GM19238 (cell line): ENCODE results near the gene WDR54.
"Not testable (repeated sequence)": the region's sequence is repeated elsewhere in the genome, so short reads cannot be mapped to it uniquely, and the experiment has no call there.

Experiments
- DNase-seq: peaks from one replicate; pipeline ENCODE4 v3.0.0; 2011; ENCODE audit warnings: low spot score; ENCODE audit not compliant: insufficient read length

The WDR54 gene

GRCh38 chr2:74454654-74455511 lies 33.4 kb downstream of the WDR54 start, which contains the start of gene INO80B:
TSS of gene INO80B (plus strand) at chr2:74455087. CDS start at chr2:74455117, 30 bp downstream.
- DNase-seq = peak; percentile 74

DNA sequence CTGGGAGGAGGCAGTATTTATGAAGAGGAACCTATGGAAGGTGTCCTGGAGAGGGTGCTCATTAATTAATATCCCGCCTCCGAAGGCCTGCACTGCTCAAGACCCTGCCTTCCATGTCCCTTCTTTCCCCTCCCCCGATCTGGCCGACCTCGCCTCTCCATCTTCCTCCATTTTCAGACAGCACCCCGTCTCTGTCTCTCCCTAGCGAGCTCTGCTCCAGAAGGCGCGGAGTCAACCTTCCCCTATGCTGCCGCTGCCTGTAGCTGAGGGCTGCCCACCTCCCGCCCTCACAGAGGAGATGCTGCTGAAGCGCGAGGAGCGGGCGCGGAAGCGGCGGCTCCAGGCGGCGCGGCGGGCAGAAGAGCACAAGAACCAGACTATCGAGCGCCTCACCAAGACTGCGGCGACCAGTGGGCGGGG lies 35.6 kb downstream of the WDR54 start:
- no peak for DNase-seq

DNA sequence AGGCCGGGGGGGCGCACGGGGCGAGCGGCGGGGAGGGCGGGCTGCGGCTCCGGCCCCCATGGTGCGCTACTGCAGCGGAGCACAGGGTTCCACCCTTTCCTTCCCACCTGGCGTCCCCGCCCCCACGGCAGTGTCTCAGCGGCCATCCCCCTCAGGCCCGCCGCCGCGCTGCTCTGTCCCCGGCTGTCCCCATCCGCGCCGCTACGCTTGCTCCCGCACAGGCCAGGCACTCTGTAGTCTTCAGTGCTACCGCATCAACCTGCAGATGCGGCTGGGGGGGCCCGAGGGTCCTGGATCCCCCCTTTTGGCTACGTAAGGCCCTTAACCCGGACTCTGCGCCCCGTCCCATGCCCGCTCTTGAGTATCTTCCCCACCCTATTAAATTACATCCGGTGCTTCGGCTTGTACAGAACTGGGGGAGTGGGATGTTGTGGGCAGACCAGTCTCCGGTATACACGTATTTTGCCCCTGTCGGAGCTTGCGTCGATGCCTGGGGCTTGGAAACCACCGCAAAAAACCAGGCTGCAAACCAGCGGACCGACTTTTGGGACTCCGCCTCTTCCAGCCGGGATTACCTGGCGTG lies 36.1 kb downstream of the WDR54 start:
- DNase-seq = peak; percentile 37

GRCh38 chr2:74458132-74458937 lies 36.8 kb downstream of the WDR54 start, which contains the start of gene WBP1:
TSS of gene WBP1 (plus strand) at chr2:74458438. CDS start at chr2:74458603, 165 bp downstream.
- DNase-seq = peak; percentile 91

- DNase-seq = no peak
These were observed 37.4 kb downstream of the WDR54 start for GRCh38 chr2:74458938-74459363.

- DNase-seq = not testable (repeated sequence)
These were observed 38.1 kb downstream of the WDR54 start for GRCh38 chr2:74459503-74460118.

DNA sequence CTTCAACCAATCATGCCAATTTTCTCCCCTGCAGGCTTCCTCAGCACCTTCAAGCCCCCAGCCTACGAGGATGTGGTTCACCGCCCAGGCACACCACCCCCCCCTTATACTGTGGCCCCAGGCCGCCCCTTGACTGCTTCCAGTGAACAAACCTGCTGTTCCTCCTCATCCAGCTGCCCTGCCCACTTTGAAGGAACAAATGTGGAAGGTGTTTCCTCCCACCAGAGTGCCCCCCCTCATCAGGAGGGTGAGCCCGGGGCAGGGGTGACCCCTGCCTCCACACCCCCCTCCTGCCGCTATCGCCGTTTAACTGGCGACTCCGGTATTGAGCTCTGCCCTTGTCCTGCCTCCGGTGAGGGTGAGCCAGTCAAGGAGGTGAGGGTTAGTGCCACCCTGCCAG lies 38.7 kb downstream of the WDR54 start:
- not testable (repeated sequence) for DNase-seq

DNA sequence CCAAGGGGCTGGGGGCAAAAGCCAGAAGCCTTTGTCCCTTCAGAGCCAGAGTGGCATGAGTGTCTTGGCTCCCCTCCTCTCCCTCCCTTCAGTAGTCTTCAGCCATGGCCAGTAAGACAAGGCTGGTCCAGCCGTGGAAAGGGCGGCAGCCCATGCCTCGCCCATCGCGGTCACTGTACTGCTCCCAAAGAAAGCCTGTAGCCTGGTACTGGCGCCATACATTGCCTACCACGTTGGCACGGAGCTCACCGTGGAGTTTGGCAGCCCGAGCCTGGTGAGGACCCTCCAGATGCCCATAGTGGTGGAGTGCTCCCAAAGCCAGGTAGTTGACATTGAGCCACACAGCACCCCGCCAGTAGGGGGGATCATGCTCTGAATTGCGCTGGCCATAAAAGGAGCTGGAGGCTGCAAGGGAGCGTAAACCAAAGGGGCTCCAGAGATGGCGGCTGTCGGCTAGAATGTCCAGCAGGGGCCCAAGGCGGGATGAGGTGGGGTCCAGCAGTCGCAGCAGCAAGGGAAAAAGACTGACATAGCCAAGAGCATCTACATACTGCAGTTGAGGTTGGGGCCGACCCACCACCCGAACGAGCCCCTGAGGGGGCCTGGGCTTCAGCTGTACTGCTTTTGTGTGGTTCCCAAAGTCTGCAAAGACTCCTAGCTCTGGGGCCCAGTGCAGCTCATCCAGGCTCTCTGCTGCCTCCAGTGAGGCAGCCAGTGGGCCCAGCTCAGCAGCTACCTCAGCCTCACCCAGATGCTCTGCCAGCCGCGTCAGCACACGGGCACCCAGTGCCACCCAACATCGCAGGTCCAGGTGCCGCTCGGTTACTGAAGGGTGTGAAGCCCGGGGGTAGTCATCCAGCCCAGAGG lies 39.9 kb downstream of the WDR54 start:
- DNase-seq = no peak

- no peak for DNase-seq
These were observed 40.7 kb downstream of the WDR54 start for GRCh38 chr2:74462054-74462785.

DNA sequence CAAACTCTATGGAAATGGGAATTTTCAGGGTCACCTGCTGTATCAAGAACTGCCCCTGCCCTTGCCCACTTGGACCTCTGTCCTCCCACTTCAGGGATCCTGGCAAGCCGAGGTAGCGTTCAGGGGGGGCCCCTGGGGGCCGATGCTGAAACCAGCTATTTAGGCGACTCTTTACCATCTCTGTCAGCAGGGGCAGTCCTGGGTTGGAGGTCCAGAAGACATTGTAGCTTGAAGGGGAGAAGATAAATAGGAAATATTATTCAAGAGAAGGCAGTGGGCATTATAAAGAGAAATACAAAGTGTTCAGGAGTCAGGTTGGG lies 41.2 kb downstream of the WDR54 start:
- DNase-seq = no peak

- DNase-seq = no peak
These were observed 42.9 kb downstream of the WDR54 start for GRCh38 chr2:74464406-74464805.

DNA sequence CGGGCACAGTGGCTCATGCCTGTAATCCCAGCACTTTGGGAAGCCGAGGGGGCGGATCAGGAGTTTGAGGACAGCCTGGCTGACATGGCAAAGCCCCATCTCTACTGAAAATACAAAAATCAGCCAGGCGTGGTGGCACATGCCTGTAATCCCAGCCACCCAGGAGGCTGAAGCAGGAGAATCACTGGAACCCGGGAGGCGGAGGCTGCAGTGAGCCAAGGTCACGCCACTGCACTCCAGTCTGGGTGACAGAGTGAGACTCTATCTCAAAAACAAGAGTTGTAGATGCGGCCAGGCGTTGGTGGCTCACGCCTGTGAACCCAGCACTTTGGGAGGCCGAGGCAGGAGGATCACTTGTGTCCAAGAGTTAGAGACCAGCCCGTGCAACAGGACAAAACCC lies 49.2 kb downstream of the WDR54 start:
- DNase-seq = not testable (repeated sequence)

DNA sequence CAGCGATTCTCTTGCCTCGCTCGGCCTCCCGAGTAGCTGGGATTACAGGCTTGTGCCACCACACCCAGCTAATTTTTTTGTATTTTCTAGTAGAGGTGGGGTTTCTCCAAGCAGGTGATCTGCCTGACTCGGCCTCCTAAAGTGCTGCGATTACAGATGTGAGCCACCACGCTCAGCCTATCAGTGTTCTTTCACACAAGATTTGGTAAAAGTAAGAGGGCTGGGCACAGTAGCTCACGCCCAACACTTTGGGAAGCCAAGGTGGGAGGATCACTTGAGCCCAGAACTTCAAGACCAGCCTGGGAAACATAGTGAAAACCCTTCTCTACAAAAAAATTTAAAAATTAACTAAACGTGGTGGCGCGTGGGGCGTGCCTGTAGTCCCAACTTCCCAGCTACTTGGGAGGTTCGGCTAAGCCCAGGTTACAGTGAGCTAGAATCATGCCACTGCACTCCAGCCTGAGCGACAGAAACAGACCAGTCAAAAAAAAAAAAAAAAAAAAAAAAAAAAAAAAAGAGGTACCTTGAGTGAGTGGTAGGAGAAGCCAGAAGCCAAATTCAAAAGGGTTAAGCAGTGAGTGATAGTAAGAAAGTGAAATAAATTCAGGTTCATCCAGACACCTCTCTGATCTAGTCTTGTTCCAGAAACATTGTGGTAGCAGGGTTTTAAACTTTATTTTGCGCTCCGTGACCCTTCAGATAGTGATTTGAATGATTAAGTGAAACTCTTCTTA lies 50.0 kb downstream of the WDR54 start:
- no peak for DNase-seq

GRCh38 chr2:74472086-74472944 lies 50.8 kb downstream of the WDR54 start, which contains the start of gene MRPL53:
TSS of gene MRPL53 (minus strand) at chr2:74472680. CDS start at chr2:74472660, 20 bp downstream.
- DNase-seq = peak; percentile 76

GRCh38 chr2:74472945-74473258 lies 51.4 kb downstream of the WDR54 start:
- no peak for DNase-seq

- DNase-seq = no peak
These were observed 53.0 kb downstream of the WDR54 start for GRCh38 chr2:74474481-74474880.

- no peak for DNase-seq
These were observed 53.4 kb downstream of the WDR54 start for GRCh38 chr2:74474899-74475298.
